ENCODE results near the gene CCDC7.
"Not testable (repeated sequence)": the region's sequence is repeated elsewhere in the genome, so short reads cannot be mapped to it uniquely, and the experiment has no call there.

CCDC7 gene

DNA sequence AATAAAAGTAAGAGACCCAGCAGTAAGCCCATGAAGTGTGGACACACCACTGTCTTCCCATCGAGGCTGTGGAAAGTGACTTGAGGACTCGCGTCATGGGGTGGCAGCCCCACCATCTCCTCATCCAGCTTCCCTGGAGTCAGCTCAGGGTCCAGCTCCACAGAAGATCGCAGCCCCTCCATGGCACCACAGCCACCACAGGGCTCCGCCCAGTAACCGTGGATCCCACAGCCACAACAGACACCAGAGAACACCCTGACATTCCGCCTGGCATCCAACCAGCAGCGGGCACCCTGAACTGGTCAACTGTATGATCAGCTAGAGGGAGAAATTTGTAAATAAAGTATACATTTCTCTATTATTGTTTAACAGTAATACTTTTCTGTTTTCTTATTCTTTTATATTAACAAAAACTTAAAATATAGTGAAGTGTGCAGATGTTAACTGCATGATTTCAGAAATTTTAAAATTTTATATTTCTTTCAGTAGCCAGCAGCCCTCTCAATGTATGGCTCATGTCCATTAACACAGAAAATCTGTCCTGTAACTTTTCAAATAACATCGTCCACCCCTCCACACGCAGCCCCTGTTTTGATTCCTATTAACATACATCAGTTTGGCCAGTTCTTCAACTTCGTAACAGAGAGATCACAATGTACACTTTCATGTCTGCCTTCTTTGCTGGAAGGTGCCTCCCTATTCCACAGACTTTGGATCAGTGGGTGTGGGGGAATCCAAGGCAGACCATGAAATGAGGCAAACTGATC, 442.4 kb downstream of the CCDC7 start:
- no peak for DNase-seq (ENCODE audit: low spot score)

DNA sequence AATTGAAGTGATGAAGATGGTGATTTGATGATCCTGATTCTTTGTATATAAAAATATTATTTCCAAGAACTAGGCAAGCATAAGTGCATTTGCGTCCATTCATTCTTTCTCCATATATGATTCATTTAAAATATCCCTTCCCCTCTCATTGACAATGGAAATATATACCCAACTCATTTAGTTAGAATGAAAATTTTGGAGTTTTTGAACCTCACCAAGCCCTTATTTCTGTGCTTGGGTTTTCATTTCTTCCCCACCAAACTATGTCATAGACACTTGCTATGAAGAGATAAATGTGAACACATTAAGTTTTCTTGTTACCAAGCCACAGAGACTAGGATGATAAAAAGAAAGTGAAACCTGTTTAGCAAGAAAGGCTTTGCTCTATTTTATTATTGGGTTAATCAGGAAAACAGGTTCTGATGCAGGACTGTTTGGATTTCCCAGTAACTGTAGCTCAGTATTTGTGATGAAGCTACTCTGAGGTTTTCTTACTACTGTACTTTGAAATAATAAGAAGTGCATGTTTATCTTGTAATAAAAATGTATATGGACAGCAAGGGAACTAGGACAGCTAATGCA, 443.8 kb downstream of the CCDC7 start:
- no peak for DNase-seq (ENCODE audit: low spot score)

DNA sequence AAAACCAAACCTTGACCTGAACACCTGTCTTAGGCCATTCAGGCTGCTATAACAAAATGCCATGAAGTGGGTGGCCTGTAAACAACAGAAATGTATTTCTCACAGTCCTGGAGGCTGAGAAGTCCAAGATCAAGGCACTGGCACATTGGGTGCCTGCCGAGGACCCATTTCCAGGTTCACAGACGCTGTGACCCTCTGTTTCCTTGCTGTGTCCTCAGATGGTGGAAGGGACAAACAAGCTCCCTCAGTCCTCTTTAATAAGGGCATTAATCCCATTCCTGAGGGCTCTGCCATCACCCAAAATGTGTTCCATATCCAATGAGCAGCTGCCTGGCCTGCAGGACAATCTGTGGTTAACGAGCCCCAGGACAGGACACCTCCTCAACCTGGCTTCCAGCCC, 444.5 kb downstream of the CCDC7 start:
- no peak for DNase-seq (ENCODE audit: low spot score)

DNA sequence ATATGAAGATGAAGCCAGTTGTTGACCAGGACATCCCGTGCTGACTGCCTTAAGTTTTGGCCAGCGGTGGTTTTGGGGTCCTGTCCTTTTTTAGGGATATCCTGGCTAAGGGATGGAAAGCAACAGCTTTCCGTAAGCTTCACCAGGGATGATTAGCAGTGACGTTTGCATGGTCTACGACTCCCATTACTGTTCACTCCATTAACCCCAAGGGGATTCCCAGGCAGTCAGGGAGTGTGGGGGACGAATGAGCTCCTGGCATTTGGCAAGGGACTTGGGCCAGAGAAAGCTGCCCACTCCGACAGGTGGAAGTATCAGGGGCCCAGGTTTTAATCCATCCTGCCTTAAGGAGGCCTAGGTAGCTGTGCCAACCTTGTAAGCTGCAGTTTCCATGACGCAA, 445.3 kb downstream of the CCDC7 start:
- no peak for DNase-seq (ENCODE audit: low spot score)

DNA sequence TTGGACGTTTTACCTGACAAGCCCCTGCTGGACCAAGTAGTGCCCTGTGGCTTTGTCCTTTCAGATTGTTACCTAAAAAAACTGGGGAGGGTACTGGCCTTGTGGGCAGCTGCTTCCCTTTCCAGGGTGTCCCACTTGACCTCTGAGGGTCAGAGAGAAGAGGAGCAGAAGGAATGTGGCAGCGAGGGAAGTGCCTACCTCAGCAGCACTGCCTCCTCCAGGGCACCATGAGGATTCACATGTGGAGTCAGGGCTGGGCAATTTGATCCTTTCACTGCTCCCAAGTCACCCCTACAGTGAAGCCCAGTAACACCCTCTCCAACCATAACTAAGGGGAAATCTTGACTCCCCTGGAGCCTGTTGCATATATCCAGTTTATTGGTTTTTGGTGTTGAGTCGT, 447.5 kb downstream of the CCDC7 start:
- DNase-seq (ENCODE audit: low spot score): no peak

DNA sequence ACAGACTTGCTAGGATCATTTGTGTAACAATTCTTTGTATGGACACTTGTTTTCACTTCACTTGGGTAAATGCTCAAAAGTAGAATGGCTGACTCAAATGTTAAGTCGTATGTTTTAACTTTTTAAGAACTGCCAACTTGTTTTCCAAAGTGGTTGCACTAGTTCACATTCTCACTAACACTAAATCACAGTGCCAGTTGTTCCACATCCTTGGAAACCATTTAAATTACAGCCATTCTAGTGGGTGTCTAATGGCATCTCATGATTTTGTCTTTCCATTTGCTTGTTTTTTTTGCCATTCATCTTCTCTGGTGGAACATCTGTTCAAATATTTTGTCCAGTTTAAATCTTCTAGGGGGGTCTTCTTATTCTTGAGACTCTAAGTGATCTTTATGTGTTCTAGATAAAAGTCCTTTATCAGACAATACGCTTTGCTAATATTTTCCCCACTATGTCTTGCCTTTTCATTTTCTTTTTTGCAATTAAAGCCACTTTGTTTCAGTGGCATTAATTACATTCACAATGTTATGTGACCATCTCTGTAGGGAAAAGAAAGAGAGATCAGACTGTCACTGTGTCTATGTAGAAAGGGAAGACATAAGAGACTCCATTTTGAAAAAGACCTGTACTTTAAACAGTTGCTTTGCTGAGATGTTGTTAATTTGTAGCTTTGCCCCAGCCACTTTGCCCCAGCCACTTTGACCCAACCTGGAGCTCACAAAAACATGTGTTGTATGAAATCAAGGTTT, 448.1 kb downstream of the CCDC7 start:
- no peak for DNase-seq (ENCODE audit: low spot score)

DNA sequence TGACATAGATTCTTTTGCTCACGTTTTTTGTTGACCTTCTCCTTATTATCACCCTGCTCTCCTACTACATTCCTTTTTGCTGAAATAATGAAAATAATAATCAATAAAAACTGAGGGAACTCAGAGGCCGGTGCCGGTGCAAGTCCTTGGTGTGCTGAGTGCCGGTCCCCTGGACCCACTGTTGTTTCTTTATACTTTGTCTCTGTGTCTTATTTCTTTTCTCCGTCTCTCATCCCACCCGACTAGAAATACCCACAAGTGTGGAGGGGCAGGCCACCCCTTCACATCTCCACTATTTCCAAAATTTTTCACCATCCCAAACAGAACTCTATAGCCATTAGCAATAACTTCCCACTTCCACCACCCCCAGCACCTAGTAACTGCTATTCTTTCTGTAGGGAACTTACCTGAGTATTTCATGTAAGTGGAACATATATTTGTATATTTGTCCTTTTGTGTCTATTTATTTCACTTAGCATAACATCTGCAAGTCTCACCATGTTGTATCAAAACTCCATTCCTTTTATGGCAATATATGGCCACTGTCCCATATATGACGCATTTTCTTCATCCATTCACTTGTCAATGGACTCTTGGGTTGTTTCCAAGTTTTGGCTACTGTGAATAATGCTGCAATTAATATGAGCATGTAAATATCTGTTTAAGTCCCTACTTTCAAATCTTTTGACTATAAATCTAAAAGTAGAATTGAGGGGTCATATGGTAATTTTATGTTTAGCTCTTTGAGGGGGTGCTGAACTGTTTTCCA, 449.4 kb downstream of the CCDC7 start:
- DNase-seq (ENCODE audit: low spot score): not testable (repeated sequence)

DNA sequence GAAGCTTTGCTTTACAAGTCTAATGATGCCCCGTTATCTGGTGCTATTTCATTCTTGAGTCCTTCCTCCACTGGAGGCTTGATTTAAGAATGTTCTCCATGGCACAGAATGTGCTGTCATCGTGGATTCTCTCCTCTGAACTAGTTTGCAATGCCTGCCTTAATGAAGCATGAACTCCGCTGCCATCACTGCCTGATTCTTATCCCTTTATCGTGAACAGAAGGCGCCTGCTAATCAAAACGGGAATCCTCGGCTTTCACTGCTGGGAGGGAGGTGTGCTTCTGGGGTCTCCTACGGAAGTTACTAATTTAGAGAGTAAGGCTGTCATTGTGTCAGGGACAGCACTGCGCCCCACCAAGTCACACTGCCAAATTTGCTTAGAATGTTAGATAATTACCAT, 455.9 kb downstream of the CCDC7 start:
- no peak for DNase-seq (ENCODE audit: low spot score)

DNA sequence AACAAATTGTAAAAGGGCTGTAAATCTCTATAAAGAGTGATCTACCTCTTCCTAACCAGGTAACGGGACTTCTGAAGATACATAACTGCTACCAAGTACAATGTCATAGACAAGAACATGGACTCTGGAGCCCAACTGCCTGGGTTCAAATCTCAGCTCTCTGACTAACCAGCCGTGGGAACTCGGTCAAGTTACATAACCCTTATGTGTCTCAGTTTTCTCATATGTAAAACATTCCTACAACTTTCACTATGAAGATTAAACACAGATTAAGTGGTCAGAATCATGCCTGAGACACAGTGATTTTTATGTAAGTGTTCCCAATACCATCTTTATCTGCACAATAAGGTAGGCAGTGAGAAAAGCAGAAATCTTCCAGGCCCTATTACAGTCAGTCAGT, 459.5 kb downstream of the CCDC7 start:
- DNase-seq (ENCODE audit: low spot score): no peak

DNA sequence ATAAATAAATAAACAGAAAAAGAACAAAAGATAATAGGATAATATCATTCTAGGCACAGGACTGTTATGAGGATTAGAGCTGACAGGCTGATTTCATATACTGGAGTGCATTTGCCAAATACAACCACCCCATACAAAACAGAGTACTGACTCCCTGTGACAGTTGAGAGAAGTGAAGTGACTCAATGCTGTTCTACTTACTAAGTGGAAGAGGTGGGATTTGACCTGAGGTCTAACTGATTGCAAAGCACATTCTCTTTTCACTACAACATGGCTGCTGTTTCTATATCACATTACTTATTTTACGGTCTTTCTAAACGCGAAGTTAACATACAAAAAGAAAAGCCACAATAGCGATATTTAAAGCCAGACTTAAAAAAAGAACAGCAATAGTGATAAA, 460.7 kb downstream of the CCDC7 start:
- DNase-seq (ENCODE audit: low spot score): no peak

DNA sequence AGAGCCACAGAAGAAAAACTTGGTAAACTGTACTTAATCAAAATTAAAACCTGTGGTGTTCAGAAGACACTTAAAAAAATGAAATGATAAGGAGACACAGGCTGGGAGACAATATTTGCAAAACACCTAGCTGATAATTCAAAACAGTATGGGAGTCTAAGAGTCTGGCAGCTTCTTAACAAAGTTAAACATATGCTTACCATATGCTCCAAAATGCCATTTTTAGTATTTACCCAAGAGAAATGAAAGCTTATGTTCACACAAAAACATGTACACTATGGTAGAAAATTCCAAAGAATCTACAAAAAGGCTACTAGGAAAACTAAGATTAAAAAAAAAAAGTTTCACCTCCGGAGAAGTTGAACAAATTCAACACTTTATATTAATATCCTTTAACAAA, 463.5 kb downstream of the CCDC7 start:
- no peak for DNase-seq (ENCODE audit: low spot score)

DNA sequence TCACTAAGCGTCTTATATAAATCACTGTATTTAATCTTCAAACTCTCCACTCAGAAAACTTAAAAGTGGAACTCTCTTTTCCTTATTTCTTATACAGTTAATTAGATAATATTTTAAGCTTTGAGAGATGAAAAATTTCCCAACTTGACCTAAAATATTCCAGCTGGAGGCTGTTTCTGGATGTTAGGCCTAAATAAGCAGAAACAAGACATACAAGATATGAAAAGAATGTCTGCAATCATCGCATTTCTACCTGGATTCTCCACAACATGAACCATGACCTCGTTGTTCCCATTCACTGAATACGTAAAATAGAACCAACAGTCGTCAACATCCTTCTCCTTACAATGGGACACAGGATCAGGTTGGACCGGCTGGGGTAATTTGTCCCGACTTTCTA, 464.0 kb downstream of the CCDC7 start:
- DNase-seq (ENCODE audit: low spot score): not testable (repeated sequence)

DNA sequence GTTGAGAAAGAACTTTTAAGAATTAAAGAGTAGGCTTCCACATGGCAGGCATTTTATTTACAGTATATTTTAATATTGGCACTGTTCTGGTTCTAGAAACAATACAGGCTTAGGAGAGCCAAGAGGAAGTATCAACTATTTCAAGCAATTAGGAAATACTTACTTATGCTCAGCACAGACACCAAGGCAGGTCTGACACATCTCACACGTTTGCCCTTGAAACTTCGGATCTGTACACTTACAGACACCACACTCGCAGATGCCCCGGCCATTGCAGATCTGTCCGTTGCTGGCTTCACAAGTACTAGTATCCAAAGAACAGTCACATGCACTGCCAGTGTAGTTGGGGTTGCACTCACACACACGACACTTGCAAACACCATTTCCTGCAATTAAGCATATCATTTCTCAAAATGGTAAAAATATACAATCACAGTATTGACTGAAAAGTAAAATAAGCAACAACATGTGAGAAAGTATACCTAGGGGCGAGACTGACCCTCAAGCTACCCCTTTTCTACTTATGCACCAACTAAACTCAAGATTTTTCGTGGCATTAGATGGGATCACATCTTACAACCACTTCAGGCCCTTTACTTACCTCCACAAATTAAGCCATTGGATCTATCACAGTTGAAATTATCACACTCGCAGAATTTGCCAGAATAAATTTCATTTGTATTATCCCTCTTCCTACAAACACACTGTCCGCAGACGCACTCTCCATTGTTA, 465.5 kb downstream of the CCDC7 start:
- no peak for DNase-seq (ENCODE audit: low spot score)

DNA sequence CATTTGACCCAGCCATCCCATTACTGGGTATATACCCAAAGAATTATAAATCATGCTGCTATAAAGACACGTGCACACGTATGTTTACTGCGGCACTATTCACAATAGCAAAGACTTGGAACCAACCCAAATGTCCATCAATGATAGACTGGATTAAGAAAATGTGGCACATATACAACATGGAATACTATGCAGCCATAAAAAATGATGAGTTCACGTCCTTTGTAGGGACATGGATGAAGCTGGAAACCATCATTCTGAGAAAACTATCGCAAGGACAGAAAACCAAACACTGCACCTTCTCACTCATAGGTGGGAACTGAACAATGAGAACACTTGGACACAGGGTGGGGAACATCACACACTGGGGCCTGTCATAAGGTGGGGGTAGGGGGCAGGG, 471.9 kb downstream of the CCDC7 start:
- DNase-seq (ENCODE audit: low spot score): not testable (repeated sequence)

DNA sequence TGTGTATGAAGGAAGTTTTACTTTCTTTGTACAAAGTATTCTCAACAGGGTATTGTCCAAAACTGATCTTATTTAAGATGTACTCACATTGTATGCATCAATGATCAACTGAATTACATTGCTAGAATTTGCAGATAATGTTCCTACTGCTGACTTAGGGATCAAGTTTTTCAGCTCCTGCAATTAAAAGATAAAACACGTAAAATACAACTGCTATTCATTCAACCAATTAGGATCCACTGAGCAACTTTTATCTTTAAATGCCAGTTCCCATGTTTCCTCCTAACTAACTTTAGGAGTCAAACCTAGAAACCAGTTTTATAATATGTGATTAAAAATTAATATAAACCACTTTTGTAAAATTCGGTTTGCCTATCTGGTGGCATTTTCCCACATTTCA, 476.2 kb downstream of the CCDC7 start:
- DNase-seq (ENCODE audit: low spot score): no peak

DNA sequence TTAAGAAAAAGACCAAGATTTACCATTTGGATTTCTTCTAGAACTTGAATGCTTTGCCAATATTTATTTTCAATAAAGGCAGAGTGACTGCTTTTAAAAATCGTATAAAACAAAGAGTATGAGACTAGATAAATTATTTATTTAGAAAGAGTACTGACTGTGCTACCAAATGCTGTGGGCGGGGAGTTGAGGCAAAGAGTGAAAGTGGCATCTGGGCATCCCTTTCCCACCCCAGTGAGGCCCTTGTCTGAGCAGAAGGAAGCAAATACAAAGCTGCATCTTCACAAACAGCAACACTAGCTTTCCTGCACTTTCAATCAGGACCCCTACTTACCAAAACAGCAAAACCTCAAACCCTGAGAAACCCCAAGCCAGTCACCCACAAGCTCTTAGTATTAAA, 477.2 kb downstream of the CCDC7 start:
- DNase-seq (ENCODE audit: low spot score): no peak

DNA sequence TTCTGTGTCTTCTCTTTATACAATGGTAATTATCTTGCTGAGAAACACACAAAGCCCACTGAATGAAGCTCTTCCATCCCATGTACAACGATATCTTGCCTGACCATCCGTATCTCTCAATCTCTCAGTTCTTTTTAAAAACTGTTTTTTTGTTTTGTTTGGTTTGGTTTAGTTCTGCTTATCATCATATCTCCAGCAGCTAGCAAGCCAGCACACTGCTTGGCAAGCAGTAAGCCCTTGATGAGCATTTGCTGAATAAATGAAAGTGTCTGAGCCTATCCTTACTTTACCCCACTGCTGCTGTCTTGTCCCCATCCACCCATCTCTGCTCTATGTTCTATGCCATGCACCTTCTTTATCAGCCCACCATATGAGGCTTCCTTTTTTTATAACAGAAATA, 477.9 kb downstream of the CCDC7 start:
- DNase-seq (ENCODE audit: low spot score): no peak
